GM11168 (cell line): ENCODE results near the gene ZNF333.

Experiments
- in situ Hi-C: fragments of 300-500 bp; cut with MboI; formaldehyde crosslinking; loops from one replicate; pipeline ENCODE4 v1.12.0; 2022; ENCODE audit warnings: low sequenced_read_pairs; ENCODE audit not compliant: unreplicated experiment

ZNF333 gene

GRCh38 chr19:14782626-14783409 lies 93.0 kb downstream of the ZNF333 start:
- in situ Hi-C loops = no loop called here
